Astrocyte of the cerebellum (primary cell): ENCODE results near the gene CUL2.

Experiments used
- DNase-seq: peaks from one replicate; pipeline ENCODE4 v3.0.0-alpha.2; 2011; ENCODE audit warnings: low read depth
- H3K4me3 ChIP-seq: 2 replicates; pipeline ENCODE4 v1.5.1; 2011; ENCODE audit warnings: mild to moderate bottlenecking, low read depth, low read length, moderate library complexity
- CTCF ChIP-seq: IDR thresholded peaks from 2 replicates; pipeline ENCODE4 v1.5.1; 2012; ENCODE audit warnings: low read length, low read depth, moderate library complexity, mild to moderate bottlenecking; ENCODE audit errors: missing control alignments
- in situ Hi-C: cut with HindIII; loops from 2 replicates; pipeline ENCODE4 v1.10.0; 2017; ENCODE audit warnings: low sequenced_read_pairs

The CUL2 gene

GRCh38 chr10:35040760-35041501 lies 49.2 kb downstream of the CUL2 start:
- in situ Hi-C loops: no loop called here
- H3K4me3 ChIP-seq: no peak overlapping the region
- peak; percentile 40 for DNase-seq
- no peak for TF ChIP-seq CTCF

- no peak for DNase-seq
- TF ChIP-seq CTCF: no peak
- in situ Hi-C loops: no loop called here
- H3K4me3 ChIP-seq: no peak overlapping the region
Measured at GRCh38 chr10:35037104-35037503, 53.0 kb downstream of the CUL2 start.

GRCh38 chr10:35035606-35036005 lies 54.5 kb downstream of the CUL2 start:
- in situ Hi-C loops: no loop called here
- DNase-seq: no peak
- no peak for TF ChIP-seq CTCF
- H3K4me3 ChIP-seq: no peak overlapping the region

GRCh38 chr10:35027567-35027966 lies 62.6 kb downstream of the CUL2 start:
- no peak for TF ChIP-seq CTCF
- no peak for DNase-seq
- no peak overlapping the region for H3K4me3 ChIP-seq
- in situ Hi-C loops: no loop called here

- no peak for TF ChIP-seq CTCF
- DNase-seq: no peak
- H3K4me3 ChIP-seq: no peak overlapping the region
- in situ Hi-C loops: no loop called here
Measured at GRCh38 chr10:35025916-35026315, 64.2 kb downstream of the CUL2 start.

- H3K4me3 ChIP-seq: no peak overlapping the region
- in situ Hi-C loops: no loop called here
- DNase-seq: no peak
- TF ChIP-seq CTCF: no peak
Measured at GRCh38 chr10:35020481-35020880, 69.7 kb downstream of the CUL2 start.
